ENCODE measurements around the gene XIST. TPM values are rescaled to one million over a fixed set of nuclear protein-coding genes. Genes with fewer than 3 reads are reported as not detected.
"Not testable (repeated sequence)": the region's sequence is repeated elsewhere in the genome, so short reads cannot be mapped to it uniquely, and the experiment has no call there.

Gene XIST
- polyA plus RNA-seq, 3 donors = 0.08 to 943 (median 0.11) TPM

GRCh38 chrX:73819864-73820558 lies 32.5 kb downstream of the XIST start:
- DNase-seq (ENCODE audit: extremely low read depth in 1 of 11, low read depth in 9 of 11, low spot score in 4 of 11) = not testable (repeated sequence)

GRCh38 chrX:73818200-73819116 lies 34.1 kb downstream of the XIST start:
- no peak for DNase-seq (ENCODE audit: extremely low read depth in 1 of 11, low read depth in 9 of 11, low spot score in 4 of 11)

- DNase-seq (ENCODE audit: extremely low read depth in 1 of 11, low read depth in 9 of 11, low spot score in 4 of 11) = no peak
Measured at GRCh38 chrX:73817393-73818199, 34.9 kb downstream of the XIST start.

GRCh38 chrX:73812256-73812655 lies 40.3 kb downstream of the XIST start:
- no peak for DNase-seq (ENCODE audit: extremely low read depth in 1 of 11, low read depth in 9 of 11, low spot score in 4 of 11)

GRCh38 chrX:73804109-73804508 lies 48.4 kb downstream of the XIST start:
- not testable (repeated sequence) for DNase-seq (ENCODE audit: extremely low read depth in 1 of 11, low read depth in 9 of 11, low spot score in 4 of 11)

GRCh38 chrX:73799888-73800287 lies 52.6 kb downstream of the XIST start:
- no peak for DNase-seq (ENCODE audit: extremely low read depth in 1 of 11, low read depth in 9 of 11, low spot score in 4 of 11)

DNA sequence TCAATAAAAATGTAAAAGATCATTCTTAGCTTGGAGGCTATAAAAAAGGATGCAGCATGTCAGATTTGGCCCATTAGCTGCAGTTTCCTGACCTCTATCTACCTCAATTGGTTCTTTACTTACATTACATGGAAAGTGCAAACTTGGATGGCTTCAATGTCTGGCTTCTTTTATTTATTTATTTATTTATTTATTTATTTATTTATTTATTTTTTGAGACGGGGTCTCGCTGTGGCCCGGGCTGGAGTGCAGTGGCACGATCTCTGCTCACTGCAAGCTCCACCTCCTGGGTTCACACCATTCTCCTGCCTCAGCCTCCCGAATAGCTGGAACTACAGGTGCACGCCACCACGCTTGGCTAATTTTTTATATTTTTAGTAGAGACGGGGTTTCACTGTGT lies 60.0 kb downstream of the XIST start:
- not testable (repeated sequence) for DNase-seq (ENCODE audit: extremely low read depth in 1 of 11, low read depth in 9 of 11, low spot score in 4 of 11)

DNA sequence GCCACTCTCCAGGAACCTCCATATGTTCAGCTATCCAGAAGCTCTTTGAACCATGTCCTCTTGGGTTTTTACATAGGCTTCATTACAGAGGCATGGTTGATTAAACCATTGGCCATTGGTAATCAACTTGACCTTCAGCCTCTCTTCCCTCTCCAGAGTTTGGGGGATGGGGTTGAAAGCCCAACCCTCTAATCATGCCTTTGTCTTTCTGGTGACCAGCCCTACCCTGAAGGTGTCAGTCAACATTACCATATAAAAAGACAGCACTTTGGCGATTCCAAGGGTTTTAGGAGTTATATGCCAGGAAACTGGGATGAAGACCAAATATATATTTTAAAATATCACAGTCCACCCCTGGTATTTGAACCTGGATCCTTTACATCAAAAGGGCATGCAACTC lies 67.0 kb downstream of the XIST start:
- no peak for DNase-seq (ENCODE audit: extremely low read depth in 1 of 11, low read depth in 9 of 11, low spot score in 4 of 11)

Data from renal cortex interstitium (tissue), 11 donors.